Endothelial cell of umbilical vein (primary cell): ENCODE data around the gene PPIH. TPM values are rescaled to one million over a fixed set of nuclear protein-coding genes. Genes with fewer than 3 reads are reported as not detected.

Experiments
- BruUV-seq: library from RNA; stranded (reverse); fragments of 400-500 nt; replicated peaks from 2 replicates; lab custom pipeline; 2021; lab: Mats Ljungman, UMichigan
- CTCF ChIA-PET: fragments of 300-600, 350-600 bp; sonication (Branson Sonifier 250); formaldehyde crosslinking; loops from one replicate; lab custom pipeline; 2021; ENCODE audit warnings: antibody characterized with exemption, inconsistent platforms; lab: Charles Lee
- POLR2A ChIA-PET: fragments of 300-600, 350-600 bp; sonication (Branson Sonifier 250); formaldehyde crosslinking; loops from one replicate; lab custom pipeline; 2021; ENCODE audit warnings: antibody characterized with exemption, inconsistent platforms; lab: Charles Lee
- DNase-seq: peaks from one replicate; pipeline ENCODE4 v3.0.0-alpha.2; 2011; ENCODE audit warnings: low read depth, low spot score
- FAIRE-seq: peaks from 2 replicates; lab custom pipeline; 2011; peaks lifted over from hg19 to GRCh38; lab: Jason Lieb, UNC
- H2AFZ ChIP-seq: 2 replicates; pipeline ENCODE4 v1.6.0; 2012; ENCODE audit warnings: low read depth, low read length, control low read depth, inconsistent platforms
- H3K27ac ChIP-seq: 2 replicates; pipeline ENCODE4 v1.5.1; 2011; ENCODE audit warnings: low read depth, mild to moderate bottlenecking, control low read depth, low read length, moderate library complexity; ENCODE audit not compliant: insufficient read depth
- H3K27me3 ChIP-seq, 2 experiments: 2 replicates each; pipeline versions ENCODE4 v1.6.0 to v1.6.1; 2011; ENCODE audit warnings: low read length in 2 of 2, mixed read lengths in 1 of 2; ENCODE audit not compliant: control insufficient read depth in 2 of 2, insufficient read depth in 2 of 2
- H3K36me3 ChIP-seq, 2 experiments: 2 replicates in 1 of 2; 3 replicates in 1 of 2; pipeline ENCODE4 v1.5.1; 2011; ENCODE audit warnings: low read length in 2 of 2, mild to moderate bottlenecking in 1 of 2, moderate library complexity in 1 of 2; ENCODE audit not compliant: control insufficient read depth in 2 of 2, insufficient read depth in 2 of 2; ENCODE audit errors: extremely low read depth in 1 of 2
- H3K4me1 ChIP-seq: 3 replicates; pipeline ENCODE4 v1.5.1; 2011; ENCODE audit warnings: mild to moderate bottlenecking, low read length; ENCODE audit not compliant: control insufficient read depth, insufficient read depth; ENCODE audit errors: extremely low read depth
- H3K4me2 ChIP-seq: 2 replicates; pipeline ENCODE4 v1.6.1; 2011; ENCODE audit warnings: low read length, control low read depth, mixed read lengths; ENCODE audit not compliant: insufficient read depth
- H3K4me3 ChIP-seq, 3 experiments: fragments of 200-600 bp in 1 of 3; sonication (generic), shearing (Covaris generic) in 1 of 3; replicated peaks in 1 of 3; 2 replicates each; pipeline ENCODE4 v1.5.1; 2011 to 2016; ENCODE audit warnings: control low read depth in 3 of 3, low read length in 3 of 3, mild to moderate bottlenecking in 2 of 3, inconsistent platforms in 1 of 3, low read depth in 1 of 3, moderate library complexity in 1 of 3; ENCODE audit not compliant: insufficient read depth in 1 of 3
- H3K79me2 ChIP-seq: 2 replicates; pipeline ENCODE4 v1.6.0; 2012; ENCODE audit warnings: low read length, inconsistent platforms; ENCODE audit not compliant: control insufficient read depth, insufficient read depth
- H3K9ac ChIP-seq: replicated peaks from 2 replicates; pipeline ENCODE3; 2011; ENCODE audit warnings: low read length, control low read depth; ENCODE audit not compliant: insufficient read depth; ENCODE audit errors: extremely low read depth
- H3K9me1 ChIP-seq: replicated peaks from 3 replicates; pipeline ENCODE4 v1.6.0; 2011; ENCODE audit warnings: mild to moderate bottlenecking, low read length; ENCODE audit not compliant: control insufficient read depth, insufficient read depth; ENCODE audit errors: extremely low read depth
- H3K9me3 ChIP-seq: replicated peaks from 2 replicates; pipeline ENCODE4 v1.5.1; 2012; ENCODE audit warnings: low read length, inconsistent platforms; ENCODE audit not compliant: control insufficient read depth, insufficient read depth
- H4K20me1 ChIP-seq: replicated peaks from 2 replicates; pipeline ENCODE3; 2011; ENCODE audit warnings: mild to moderate bottlenecking, low read length; ENCODE audit not compliant: control insufficient read depth, insufficient read depth; ENCODE audit errors: extremely low read depth
- CTCF ChIP-seq, 2 donors: IDR thresholded peaks; 1 replicate in 1 of 2; 2 replicates in 1 of 2; pipeline ENCODE4 v1.5.1; 2011; ENCODE audit warnings: low read length in 2 of 2, mild to moderate bottlenecking in 2 of 2, moderate library complexity in 2 of 2, control low read depth in 1 of 2, inconsistent platforms in 1 of 2, low read depth in 1 of 2; ENCODE audit not compliant: insufficient read depth in 1 of 2; ENCODE audit errors: extremely low read depth in 1 of 2
- EZH2 ChIP-seq: IDR thresholded peaks from 2 replicates; pipeline ENCODE4 v1.6.1; 2012; ENCODE audit warnings: borderline replicate concordance, low read depth, mild to moderate bottlenecking, moderate library complexity, low read length, inconsistent platforms; ENCODE audit not compliant: severe bottlenecking
- FOS ChIP-seq: IDR thresholded peaks from 2 replicates; pipeline ENCODE4 v1.6.1; 2011; ENCODE audit warnings: mild to moderate bottlenecking, low read length, moderate library complexity, borderline replicate concordance; ENCODE audit not compliant: insufficient read depth
- GATA2 ChIP-seq: IDR thresholded peaks from 2 replicates; pipeline ENCODE4 v1.7.0; 2011; ENCODE audit warnings: low read depth, mild to moderate bottlenecking, moderate library complexity, mixed read lengths, low read length; ENCODE audit not compliant: insufficient read length, insufficient read depth
- JUN ChIP-seq: IDR thresholded peaks from 2 replicates; pipeline ENCODE4 v1.6.1; 2011; ENCODE audit warnings: borderline replicate concordance, low read depth; ENCODE audit not compliant: insufficient read length, insufficient read depth
- MYC ChIP-seq: IDR thresholded peaks from one replicate; pipeline ENCODE4 v1.6.1; 2011; ENCODE audit warnings: mild to moderate bottlenecking, low read depth, low read length
- POLR2A ChIP-seq: IDR thresholded peaks from 2 replicates; pipeline ENCODE4 v1.6.1; 2012; ENCODE audit warnings: low read depth, mild to moderate bottlenecking, control low read depth, low read length
- POLR2AphosphoS5 ChIP-seq: IDR thresholded peaks from 2 replicates; pipeline ENCODE4 v1.6.1; 2012; ENCODE audit warnings: low read depth, mild to moderate bottlenecking, control low read depth, low read length, moderate library complexity; ENCODE audit not compliant: insufficient read depth
- dilution Hi-C: fragments of 300-500 bp; cut with MboI; formaldehyde crosslinking; loops from one replicate; pipeline ENCODE4 v1.15.0; 2019; ENCODE audit warnings: low sequenced_read_pairs; ENCODE audit not compliant: extremely low pct_ligation_motif_present
- intact Hi-C: fragments of 100-400 bp; cut with micrococcal nuclease; formaldehyde crosslinking; loops from one replicate; pipeline ENCODE4 v1.10.0; 2022
- polyA plus RNA-seq, 4 experiments: library from polyadenylated mRNA; depleted of rRNA in 3 of 4; stranded (reverse) in 3 of 4; unstranded in 1 of 4; fragments of >200 nt; gene quantifications; 2 replicates each; pipeline versions ENCODE4 v1.2.1 to v1.2.3, GENCODE V29; 2011 to 2012; ENCODE audit warnings: missing spikeins in 1 of 4
- total RNA-seq: library from RNA; stranded (reverse); gene quantifications from 2 replicates; pipeline ENCODE4 v1.2.3, GENCODE V29; 2021
- TF ChIP-seq, protein P1 (sequence below): IDR thresholded peaks from 2 replicates; pipeline ENCODE4 v1.6.1; 2011; ENCODE audit not compliant: insufficient read depth, insufficient read length

The PPIH gene
- total and polyA plus RNA-seq, 2 donors (not counting 3 experiments of a cell fraction or from before 2014, with no cell fraction given) = 52.1 to 55.2 TPM

DNA sequence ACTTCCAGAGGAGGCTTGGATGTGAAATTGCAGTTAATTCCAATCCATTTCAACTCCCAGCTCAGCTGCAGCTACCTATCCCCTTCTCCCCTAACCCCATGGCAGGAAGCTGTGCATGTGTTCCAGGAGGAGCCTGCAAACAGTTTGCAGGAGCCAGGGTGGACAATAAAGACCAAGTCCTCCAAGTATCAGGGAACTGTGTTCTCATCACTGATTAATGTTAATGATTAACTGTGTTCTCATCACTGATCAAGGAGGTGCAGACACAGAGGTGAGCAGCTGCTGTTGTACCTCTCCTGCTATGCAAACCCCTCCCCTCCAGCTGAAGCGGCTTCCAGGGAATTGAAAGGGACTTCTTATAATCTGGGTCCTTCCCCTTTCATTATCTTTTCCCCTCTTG, 62.6 kb downstream of the PPIH start:
- H3K9me1 ChIP-seq = no peaks in the 10 kb centered on the region
- no peak overlapping the region for H3K4me2 ChIP-seq
- DNase-seq (no peak), FAIRE-seq (no peak)
- CTCF ChIA-PET = no interaction called here
- H3K36me3 ChIP-seq = no peaks in the 10 kb centered on the region
- dilution Hi-C loops (no loop called here), intact Hi-C loops (no loop called here)
- H3K27ac ChIP-seq = no peak overlapping the region
- H3K27me3 ChIP-seq = no peaks in the 10 kb centered on the region
- no peak overlapping the region for H3K9ac ChIP-seq
- H3K79me2 ChIP-seq = no peaks in the 10 kb centered on the region
- no peaks in the 10 kb centered on the region for H3K9me3 ChIP-seq
- no peak for TF ChIP-seq GATA2
- TF ChIP-seq EZH2 = no peak
- no peak for TF ChIP-seq POLR2AphosphoS5
- TF ChIP-seq CTCF (IDR thresholded peaks at IDR 0.05; ENCODE audit: extremely low read depth in 1 of 2, insufficient read depth in 1 of 2, low read depth in 1 of 2, low read length in 2 of 2) = no peak
- no peak for TF ChIP-seq POLR2A
- TF ChIP-seq, protein P1, sequence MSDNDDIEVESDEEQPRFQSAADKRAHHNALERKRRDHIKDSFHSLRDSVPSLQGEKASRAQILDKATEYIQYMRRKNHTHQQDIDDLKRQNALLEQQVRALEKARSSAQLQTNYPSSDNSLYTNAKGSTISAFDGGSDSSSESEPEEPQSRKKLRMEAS = no peak
- TF ChIP-seq MYC = no peak
- TF ChIP-seq FOS = no peak
- TF ChIP-seq JUN = no peak
- no TSS peak for BruUV-seq
- no peaks in the 10 kb centered on the region for H3K4me1 ChIP-seq
- H2AFZ ChIP-seq = no peak overlapping the region
- POLR2A ChIA-PET = no interaction called here
- H3K4me3 ChIP-seq = no peak overlapping the region
- H4K20me1 ChIP-seq = no peaks in the 10 kb centered on the region
